ENCODE results near the gene BMP2K. TPM values are rescaled to one million over a fixed set of nuclear protein-coding genes. Genes with fewer than 3 reads are reported as not detected.
"Not testable (repeated sequence)": the region's sequence is repeated elsewhere in the genome, so short reads cannot be mapped to it uniquely, and the experiment has no call there.

BMP2K gene
- total and polyA plus RNA-seq, 8 donors, result 4.7 to 68.7 (median 17.0) TPM

DNA sequence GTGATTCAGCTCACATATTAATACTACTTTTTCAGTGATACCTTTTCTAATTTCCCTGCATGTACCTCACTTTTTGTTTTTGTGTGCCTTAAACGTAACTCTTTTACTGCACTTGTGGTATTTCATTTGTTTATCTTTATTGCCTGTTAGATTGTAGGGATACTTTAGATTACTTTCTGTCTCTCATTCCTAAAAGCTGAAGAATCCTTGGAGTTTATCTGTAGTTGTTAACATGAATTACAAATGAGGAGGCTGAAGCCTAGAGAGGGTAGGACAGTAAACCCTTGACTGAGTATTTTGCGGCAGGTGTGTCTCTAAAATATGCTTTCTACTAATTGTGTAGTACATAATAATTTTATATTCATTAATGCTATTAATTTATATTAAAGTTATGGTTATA lies 34.9 kb downstream of the BMP2K start:
- 77 to 86% (median 81%) methylated on average over 2 of the region's 2 CpGs for WGBS, 5 donors
- no peaks in the 10 kb centered on the region for H3K36me3 ChIP-seq
- TF ChIP-seq POLR2A (IDR thresholded peaks at IDR 0.05), result no peak
- no peak overlapping the region for H3K27ac ChIP-seq
- intact Hi-C loops (cut with DNase I; ENCODE audit: low total_unique reads), result no loop called here
- DNase-seq, result no peak
- no peak overlapping the region for H3K4me3 ChIP-seq
- H3K27me3 ChIP-seq, result no peaks in the 10 kb centered on the region
- peaks cover 0 to 20% (median 5%) of the 10 kb centered on the region in 4 donors for H3K4me1 ChIP-seq
- H3K9me3 ChIP-seq, result peaks cover 0 to 9% (median 5%) of the 10 kb centered on the region in 4 donors

DNA sequence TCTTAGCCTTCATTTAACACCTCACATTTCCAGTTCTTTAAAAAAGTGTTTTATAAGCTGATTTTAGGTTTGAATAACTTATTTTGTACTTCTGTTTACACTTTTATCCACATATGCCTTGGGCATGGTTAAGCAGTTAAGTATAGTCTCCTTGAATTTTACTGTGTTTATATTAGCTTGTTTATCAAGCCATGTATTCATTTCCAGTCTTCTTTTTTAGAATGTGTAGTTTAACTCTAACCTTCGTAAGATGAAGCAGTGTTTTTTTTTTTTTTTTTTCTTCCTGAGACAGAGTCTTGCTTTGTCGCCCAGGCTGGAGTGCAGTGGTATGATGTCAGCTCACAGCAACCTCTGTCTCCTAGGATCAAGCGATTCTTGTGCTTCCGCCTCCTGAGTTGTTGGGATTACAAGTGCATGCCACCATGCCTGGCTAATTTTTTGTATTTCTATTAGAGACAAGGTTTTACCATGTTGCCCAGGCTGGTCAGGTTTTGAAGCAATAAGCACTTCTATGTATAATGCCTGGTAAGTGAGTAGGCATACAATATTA lies 42.5 kb downstream of the BMP2K start:
- Histone ChIP-seq H3K4me3 (no peak overlapping the region), H3K27me3 (no peaks in the 10 kb centered on the region), H3K36me3 (no peaks in the 10 kb centered on the region), H3K4me1 (peaks cover 0 to 3% (median 0%) of the 10 kb centered on the region in 4 donors), H3K9me3 (no peaks in the 10 kb centered on the region), H3K27ac (no peak overlapping the region)
- no peak for TF ChIP-seq EP300 (IDR thresholded peaks at IDR 0.05)
- no peak for TF ChIP-seq POLR2A (IDR thresholded peaks at IDR 0.05)
- no peak for TF ChIP-seq POLR2AphosphoS5 (IDR thresholded peaks at IDR 0.05)
- TF ChIP-seq, protein P1, sequence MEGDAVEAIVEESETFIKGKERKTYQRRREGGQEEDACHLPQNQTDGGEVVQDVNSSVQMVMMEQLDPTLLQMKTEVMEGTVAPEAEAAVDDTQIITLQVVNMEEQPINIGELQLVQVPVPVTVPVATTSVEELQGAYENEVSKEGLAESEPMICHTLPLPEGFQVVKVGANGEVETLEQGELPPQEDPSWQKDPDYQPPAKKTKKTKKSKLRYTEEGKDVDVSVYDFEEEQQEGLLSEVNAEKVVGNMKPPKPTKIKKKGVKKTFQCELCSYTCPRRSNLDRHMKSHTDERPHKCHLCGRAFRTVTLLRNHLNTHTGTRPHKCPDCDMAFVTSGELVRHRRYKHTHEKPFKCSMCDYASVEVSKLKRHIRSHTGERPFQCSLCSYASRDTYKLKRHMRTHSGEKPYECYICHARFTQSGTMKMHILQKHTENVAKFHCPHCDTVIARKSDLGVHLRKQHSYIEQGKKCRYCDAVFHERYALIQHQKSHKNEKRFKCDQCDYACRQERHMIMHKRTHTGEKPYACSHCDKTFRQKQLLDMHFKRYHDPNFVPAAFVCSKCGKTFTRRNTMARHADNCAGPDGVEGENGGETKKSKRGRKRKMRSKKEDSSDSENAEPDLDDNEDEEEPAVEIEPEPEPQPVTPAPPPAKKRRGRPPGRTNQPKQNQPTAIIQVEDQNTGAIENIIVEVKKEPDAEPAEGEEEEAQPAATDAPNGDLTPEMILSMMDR (IDR thresholded peaks at IDR 0.05), result no peak
- no peak for DNase-seq
- intact Hi-C loops (cut with DNase I; ENCODE audit: low total_unique reads), result no loop called here
- 89 to 95% (median 89%) methylated on average over 4 of the region's 4 CpGs for WGBS, 5 donors

DNA sequence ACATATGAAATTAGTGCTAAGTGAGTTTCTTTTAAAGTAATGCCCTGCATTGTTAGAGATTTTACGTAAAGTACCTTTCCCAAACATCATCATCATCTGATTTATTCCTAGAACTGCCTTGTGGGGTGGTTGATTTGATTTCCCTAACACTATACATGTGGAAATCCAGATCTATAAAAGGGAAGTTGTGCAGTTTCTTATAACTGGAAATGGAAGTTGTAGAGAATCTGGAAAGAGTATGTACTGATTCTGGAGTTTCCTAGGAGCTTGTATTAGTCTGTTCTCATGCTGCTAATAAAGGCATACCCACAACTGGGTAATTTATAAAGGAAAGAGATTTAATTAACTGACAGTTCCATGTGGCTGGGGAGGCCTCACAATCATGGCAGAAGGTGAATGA lies 47.9 kb downstream of the BMP2K start:
- H3K27ac ChIP-seq, result no peak overlapping the region
- H3K9me3 ChIP-seq, result no peaks in the 10 kb centered on the region
- peaks cover 15 to 32% (median 30%) of the 10 kb centered on the region in 4 donors for H3K36me3 ChIP-seq
- no peak for DNase-seq
- TF ChIP-seq POLR2AphosphoS5 (IDR thresholded peaks at IDR 0.05), result no peak
- TF ChIP-seq, protein P1 (IDR thresholded peaks at IDR 0.05), result no peak
- TF ChIP-seq EP300 (IDR thresholded peaks at IDR 0.05), result no peak
- no peak for TF ChIP-seq POLR2A (IDR thresholded peaks at IDR 0.05)
- intact Hi-C loops (cut with DNase I; ENCODE audit: low total_unique reads), result no loop called here
- H3K4me3 ChIP-seq, result no peak overlapping the region
- WGBS, 5 donors, result 84 to 100% (median 93%) methylated on average over 1 of the region's 1 CpG
- H3K4me1 ChIP-seq, result peaks cover 0 to 3% (median 0%) of the 10 kb centered on the region in 4 donors
- no peaks in the 10 kb centered on the region for H3K27me3 ChIP-seq

DNA sequence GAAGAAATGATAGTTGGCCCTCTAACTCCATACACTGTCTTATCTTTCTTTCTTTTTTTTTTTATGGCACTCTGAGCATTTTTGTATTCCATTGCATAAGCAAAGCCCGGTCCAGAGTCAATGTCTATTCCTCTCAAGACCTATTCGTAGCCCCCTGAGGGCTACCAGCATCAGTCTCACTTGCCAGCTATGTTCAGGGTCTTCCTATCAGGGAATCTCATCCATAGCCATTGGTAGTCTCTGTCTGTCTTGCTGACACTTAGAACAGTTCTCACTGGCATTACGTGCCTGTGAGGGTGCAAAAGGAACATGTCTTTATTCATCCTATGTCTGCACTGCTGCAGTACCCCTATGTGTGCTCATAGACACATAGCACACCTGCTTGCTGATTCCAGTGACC lies 51.0 kb downstream of the BMP2K start:
- H3K27ac ChIP-seq, result no peak overlapping the region
- no peak for DNase-seq
- no peak overlapping the region for H3K4me3 ChIP-seq
- intact Hi-C loops (cut with DNase I; ENCODE audit: low total_unique reads), result no loop called here
- TF ChIP-seq, protein P1 (IDR thresholded peaks at IDR 0.05), result no peak
- TF ChIP-seq POLR2AphosphoS5 (IDR thresholded peaks at IDR 0.05), result no peak
- TF ChIP-seq POLR2A (IDR thresholded peaks at IDR 0.05), result no peak
- TF ChIP-seq EP300 (IDR thresholded peaks at IDR 0.05), result no peak
- H3K9me3 ChIP-seq, result no peaks in the 10 kb centered on the region
- H3K4me1 ChIP-seq, result no peaks in the 10 kb centered on the region
- no peaks in the 10 kb centered on the region for H3K27me3 ChIP-seq
- 95 to 97% (median 96%) methylated on average over 3 of the region's 3 CpGs for WGBS, 5 donors
- peaks cover 15 to 49% (median 36%) of the 10 kb centered on the region in 4 donors for H3K36me3 ChIP-seq

DNA sequence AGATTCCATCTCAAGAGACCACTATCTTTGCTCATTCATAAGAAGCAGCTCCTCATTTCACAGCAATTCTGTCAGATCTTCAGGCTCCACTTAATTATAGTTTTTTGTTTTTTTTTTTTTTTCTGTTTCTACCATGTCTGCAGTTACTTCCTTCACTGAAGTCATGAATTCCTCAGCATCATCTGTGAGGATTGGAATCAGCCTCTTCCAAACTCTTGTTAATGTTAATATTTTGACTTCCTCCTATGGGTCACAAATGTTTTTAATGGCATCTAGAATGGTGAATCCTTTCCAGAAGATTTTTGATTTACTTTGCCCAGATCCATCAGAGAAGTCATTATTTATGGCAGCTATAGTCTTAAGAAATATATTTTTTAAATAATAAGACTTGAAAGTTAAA lies 53.1 kb downstream of the BMP2K start:
- TF ChIP-seq POLR2A (IDR thresholded peaks at IDR 0.05) (no peak), EP300 (IDR thresholded peaks at IDR 0.05) (no peak), POLR2AphosphoS5 (IDR thresholded peaks at IDR 0.05) (no peak)
- TF ChIP-seq, protein P1 (IDR thresholded peaks at IDR 0.05), result no peak
- intact Hi-C loops (cut with DNase I; ENCODE audit: low total_unique reads), result no loop called here

DNA sequence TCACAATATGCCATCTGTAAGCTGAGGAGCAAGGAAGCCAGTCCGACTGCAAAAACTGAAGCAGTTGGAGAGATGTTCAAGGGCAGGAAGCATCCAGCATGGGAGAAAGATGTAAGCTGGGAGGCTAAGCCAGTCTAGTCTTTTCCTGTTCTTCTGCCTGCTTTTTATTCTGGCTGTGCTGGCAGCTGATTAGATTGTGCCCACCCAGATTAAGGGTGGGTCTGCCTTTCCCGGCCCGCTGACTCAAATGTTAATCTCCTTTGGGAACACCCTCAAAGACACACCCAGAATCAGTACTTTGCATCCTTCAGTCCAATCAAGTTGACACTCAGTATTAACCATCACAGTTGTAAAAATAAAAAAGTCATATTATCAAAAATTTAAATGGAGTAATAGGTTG lies 63.5 kb downstream of the BMP2K start:
- H3K27me3 ChIP-seq; intact Hi-C loops (cut with DNase I; ENCODE audit: low total_unique reads); H3K27ac ChIP-seq; DNase-seq; H3K4me3 ChIP-seq; H3K9me3 ChIP-seq; H3K4me1 ChIP-seq: not testable (repeated sequence)
- WGBS, 5 donors, result 89 to 94% (median 91%) methylated on average over 3 of the region's 3 CpGs
- H3K36me3 ChIP-seq, result peaks cover 0 to 26% (median 18%) of the 10 kb centered on the region in 4 donors

More for the DNA sequence above, 53.1 kb downstream of the BMP2K start:
- no peaks in the 10 kb centered on the region for H3K4me1 ChIP-seq
- H3K4me3 ChIP-seq, result no peak overlapping the region
- H3K27ac ChIP-seq, result no peak overlapping the region
- H3K9me3 ChIP-seq, result no peaks in the 10 kb centered on the region
- peaks cover 15 to 50% (median 41%) of the 10 kb centered on the region in 4 donors for H3K36me3 ChIP-seq
- DNase-seq, result no peak
- no peaks in the 10 kb centered on the region for H3K27me3 ChIP-seq

DNA sequence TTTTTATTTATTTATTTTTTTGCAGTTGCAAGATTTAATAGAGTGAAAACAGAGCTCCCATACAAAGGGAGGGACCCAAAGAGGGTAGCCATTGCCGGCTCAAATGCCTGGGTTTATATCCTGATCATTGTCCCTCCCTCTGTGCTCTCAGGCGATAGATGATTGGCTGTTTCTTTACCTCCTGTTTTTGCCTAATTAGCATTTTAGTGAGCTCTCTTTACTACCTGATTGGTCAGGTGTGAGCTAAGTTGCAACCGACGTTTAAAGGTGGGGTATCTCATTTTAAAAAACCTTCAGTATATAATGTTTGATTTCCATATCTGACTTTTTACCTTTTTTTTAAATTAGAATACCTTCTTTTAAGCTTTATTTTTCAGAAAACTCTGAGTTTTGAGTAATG lies 64.1 kb downstream of the BMP2K start:
- peaks cover 0 to 22% (median 18%) of the 10 kb centered on the region in 4 donors for H3K36me3 ChIP-seq
- H3K27ac ChIP-seq; H3K4me1 ChIP-seq; DNase-seq; H3K4me3 ChIP-seq; H3K27me3 ChIP-seq; intact Hi-C loops (cut with DNase I; ENCODE audit: low total_unique reads); H3K9me3 ChIP-seq: not testable (repeated sequence)
- 94 to 98% (median 97%) methylated on average over 4 of the region's 4 CpGs for WGBS, 5 donors

All from stomach (tissue), 9 donors.